ENCODE data around the gene DOCK3. TPM values are rescaled to one million over a fixed set of nuclear protein-coding genes. Genes with fewer than 3 reads are reported as not detected.
A peak's percentile ranks its signal among the peaks of the same experiment; 100 is the strongest.
"Not testable (repeated sequence)": the region's sequence is repeated elsewhere in the genome, so short reads cannot be mapped to it uniquely, and the experiment has no call there.

DOCK3 gene
- polyA plus RNA-seq, 1 donor from 2014 or later = not detected

DNA sequence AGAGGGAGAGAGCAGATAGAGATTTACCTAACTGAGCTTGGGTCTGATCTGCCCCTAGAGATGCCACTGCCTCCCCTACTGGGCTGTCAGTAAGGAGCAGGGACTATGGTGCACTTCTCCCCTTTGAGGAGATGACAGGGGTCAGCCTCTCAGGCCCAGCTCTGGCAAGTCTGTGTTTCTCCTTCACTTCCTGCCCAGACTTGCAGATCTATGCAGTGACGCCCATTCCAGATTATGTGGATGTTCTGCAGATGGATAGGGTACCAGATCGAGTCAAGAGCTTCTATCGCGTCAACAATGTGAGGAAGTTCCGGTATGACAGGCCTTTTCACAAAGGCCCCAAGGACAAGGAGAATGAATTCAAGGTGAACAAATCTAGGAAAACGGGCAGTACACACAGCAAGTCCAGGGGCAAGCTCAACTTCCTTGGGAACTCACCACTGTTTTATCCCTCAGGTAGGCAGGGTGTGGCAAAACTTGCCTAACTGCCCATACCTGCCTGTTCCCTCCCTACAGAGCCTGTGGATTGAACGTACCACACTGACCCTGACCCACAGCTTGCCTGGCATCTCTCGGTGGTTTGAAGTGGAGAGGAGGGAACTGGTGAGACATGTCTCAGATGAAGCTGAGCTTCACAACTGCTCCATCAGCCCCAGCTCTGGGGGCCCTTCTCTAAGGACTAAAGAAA lies 681.3 kb downstream of the DOCK3 start:
- H3K27me3 Mint-ChIP-seq = peaks cover 5% of the 10 kb centered on the region
- H3K27ac Mint-ChIP-seq = no peak overlapping the region
- H3K36me3 Mint-ChIP-seq = peaks cover 2% of the 10 kb centered on the region
- H3K4me3 Mint-ChIP-seq = no peak overlapping the region
- no peaks in the 10 kb centered on the region for H3K4me1 Mint-ChIP-seq
- no peaks in the 10 kb centered on the region for H3K9me3 Mint-ChIP-seq

DNA sequence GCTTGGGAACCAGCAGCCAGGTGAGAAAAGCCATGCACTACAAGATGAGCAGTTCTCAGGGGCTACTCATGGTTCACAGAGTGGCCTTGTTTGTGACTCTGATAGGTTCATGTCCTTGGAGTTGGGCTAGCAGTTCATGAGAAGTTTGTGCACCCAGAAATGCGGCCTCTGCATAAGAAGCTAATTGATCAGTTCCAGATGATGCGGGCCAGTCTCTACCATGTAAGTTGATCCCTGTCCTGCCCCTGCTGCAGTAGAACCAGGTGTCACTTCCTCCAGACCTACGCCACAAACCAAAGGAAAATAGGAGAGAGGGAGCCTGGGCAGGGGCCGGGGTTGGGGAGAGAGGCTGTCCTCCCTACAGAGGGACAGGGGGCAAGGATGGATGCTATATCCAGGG lies 683.1 kb downstream of the DOCK3 start:
- Mint-ChIP-seq H3K4me3 (no peak overlapping the region), H3K4me1 (no peaks in the 10 kb centered on the region), H3K27ac (no peak overlapping the region), H3K27me3 (no peaks in the 10 kb centered on the region), H3K9me3 (no peaks in the 10 kb centered on the region), H3K36me3 (peaks cover 2% of the 10 kb centered on the region)

GRCh38 chr3:51358981-51359380 lies 684.3 kb downstream of the DOCK3 start:
- Mint-ChIP-seq H3K4me1 (no peaks in the 10 kb centered on the region), H3K27me3 (no peaks in the 10 kb centered on the region), H3K4me3 (no peak overlapping the region), H3K27ac (no peak overlapping the region), H3K9me3 (no peaks in the 10 kb centered on the region), H3K36me3 (peaks cover 2% of the 10 kb centered on the region)

- no peaks in the 10 kb centered on the region for H3K9me3 Mint-ChIP-seq
- H3K36me3 Mint-ChIP-seq = peaks cover 2% of the 10 kb centered on the region
- no peaks in the 10 kb centered on the region for H3K4me1 Mint-ChIP-seq
- no peak overlapping the region for H3K27ac Mint-ChIP-seq
- H3K27me3 Mint-ChIP-seq = peaks cover 2% of the 10 kb centered on the region
- H3K4me3 Mint-ChIP-seq = no peak overlapping the region
Observed at GRCh38 chr3:51360806-51361205, 686.1 kb downstream of the DOCK3 start.

GRCh38 chr3:51361746-51362145 lies 687.0 kb downstream of the DOCK3 start:
- no peaks in the 10 kb centered on the region for H3K4me1 Mint-ChIP-seq
- no peak overlapping the region for H3K4me3 Mint-ChIP-seq
- peaks cover 5% of the 10 kb centered on the region for H3K27me3 Mint-ChIP-seq
- H3K36me3 Mint-ChIP-seq = peaks cover 2% of the 10 kb centered on the region
- H3K27ac Mint-ChIP-seq = no peak overlapping the region
- no peaks in the 10 kb centered on the region for H3K9me3 Mint-ChIP-seq

DNA sequence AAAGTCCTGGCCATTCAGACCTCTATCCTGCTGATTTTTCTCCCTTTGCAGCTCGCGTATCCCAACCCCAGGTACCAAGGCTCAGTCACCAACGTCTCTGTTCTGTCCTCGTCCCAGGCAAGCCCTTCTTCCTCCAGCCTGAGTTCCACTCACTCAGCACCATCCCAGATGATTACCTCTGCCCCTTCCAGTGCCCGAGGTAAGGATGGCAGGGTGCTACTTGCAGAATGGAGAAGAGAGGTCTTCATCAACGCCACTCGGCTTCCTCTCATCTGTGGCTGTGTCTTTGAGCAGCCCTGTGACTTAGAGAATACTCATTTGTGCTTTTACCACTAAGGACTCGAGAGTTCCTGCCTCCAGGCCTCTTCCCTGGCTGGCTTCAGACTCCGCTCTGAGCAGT lies 687.7 kb downstream of the DOCK3 start:
- Mint-ChIP-seq H3K36me3 (peaks cover 2% of the 10 kb centered on the region), H3K27ac (no peak overlapping the region), H3K9me3 (no peaks in the 10 kb centered on the region), H3K27me3 (peaks cover 12% of the 10 kb centered on the region), H3K4me1 (no peaks in the 10 kb centered on the region), H3K4me3 (no peak overlapping the region)

DNA sequence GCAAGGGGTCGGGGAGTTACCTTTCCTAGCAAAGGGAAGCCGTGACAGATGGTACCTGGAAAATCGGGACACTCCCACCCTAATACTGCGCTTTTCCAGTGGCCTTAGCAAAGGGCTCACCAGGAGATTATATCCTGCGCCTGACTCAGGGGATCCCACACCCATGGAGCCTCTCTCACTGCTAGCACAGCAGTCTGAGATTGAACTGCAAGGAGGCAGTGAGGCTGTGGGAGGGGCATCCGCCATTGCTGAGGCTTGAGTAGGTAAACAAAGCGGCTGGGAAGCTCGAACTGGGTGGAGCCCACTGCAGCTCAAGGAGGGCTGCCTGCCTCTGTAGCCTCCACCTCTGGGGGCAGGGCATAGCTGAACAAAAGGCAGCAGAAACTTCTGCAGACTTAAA lies 693.5 kb downstream of the DOCK3 start:
- not testable (repeated sequence) for H3K36me3 Mint-ChIP-seq, H3K9me3 Mint-ChIP-seq, H3K27ac Mint-ChIP-seq, H3K4me3 Mint-ChIP-seq, H3K4me1 Mint-ChIP-seq
- H3K27me3 Mint-ChIP-seq = peaks cover 18% of the 10 kb centered on the region

DNA sequence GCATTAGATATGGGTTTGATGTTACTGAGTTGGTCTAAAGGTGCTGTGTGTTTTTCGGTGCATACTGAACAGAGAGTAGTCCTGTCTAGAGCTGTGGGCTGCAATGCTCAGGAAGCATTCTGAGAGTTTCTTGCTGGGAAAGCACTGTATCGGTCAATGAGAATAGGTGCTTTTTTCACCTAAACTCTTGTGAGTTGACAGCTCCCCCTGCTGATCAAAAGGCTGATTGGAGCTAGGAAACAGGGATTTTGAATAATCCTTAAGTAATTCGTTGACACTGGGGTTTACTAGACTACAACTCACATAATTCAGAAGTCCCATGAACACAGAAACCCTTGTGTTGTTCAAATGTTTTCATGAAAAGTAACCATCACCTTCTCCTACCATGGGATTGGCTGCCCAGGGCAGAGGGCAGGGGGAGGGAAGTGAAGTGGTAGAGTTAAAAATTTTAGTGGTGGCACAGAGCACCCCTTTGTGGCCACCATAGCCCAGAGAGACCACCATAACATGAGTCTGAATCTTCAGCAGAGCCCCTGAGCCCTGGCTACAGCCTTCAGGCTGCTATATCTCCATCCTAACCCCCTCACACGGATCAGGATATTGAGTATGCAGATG lies 697.3 kb downstream of the DOCK3 start:
- H3K27me3 Mint-ChIP-seq = peaks cover 12% of the 10 kb centered on the region
- no peak overlapping the region for H3K4me3 Mint-ChIP-seq
- no peak overlapping the region for H3K27ac Mint-ChIP-seq
- H3K4me1 Mint-ChIP-seq = no peaks in the 10 kb centered on the region
- H3K9me3 Mint-ChIP-seq = no peaks in the 10 kb centered on the region
- no peaks in the 10 kb centered on the region for H3K36me3 Mint-ChIP-seq

DNA sequence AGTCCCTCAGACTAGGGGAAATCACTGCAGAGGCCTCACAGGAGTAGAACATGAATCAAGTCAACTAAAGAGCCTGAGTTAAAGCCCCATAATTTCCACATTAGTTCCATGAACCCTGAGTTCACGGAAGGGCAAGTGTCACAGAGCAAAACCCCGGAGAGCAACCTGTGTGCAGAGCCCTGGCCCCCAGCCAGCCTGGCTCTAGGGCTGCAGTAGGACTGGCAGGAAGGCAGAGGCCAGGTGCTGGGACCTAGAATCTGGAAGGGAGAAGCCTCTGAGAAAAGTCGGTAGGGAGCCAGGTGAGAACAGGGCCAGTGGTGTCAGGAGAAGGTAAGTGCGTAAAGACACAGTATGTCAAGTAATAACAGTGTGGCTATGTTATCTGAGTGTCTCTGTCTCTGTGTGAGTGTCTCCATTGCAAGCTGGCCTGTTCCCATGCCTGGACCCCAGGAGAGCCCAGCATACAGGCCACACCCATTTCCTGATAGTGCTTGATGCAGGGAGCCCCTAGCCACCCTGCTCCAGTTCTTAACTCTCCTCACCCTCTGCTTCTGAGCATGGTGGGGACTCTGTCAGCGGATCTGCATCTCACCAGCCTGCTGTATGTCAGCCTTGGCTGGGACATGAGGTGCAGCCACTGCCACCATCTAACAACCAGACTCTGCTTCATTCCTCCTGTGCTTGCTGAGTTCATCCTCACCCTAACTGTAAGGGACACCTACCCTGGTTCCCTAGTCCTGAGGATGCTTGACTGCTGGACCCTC lies 699.1 kb downstream of the DOCK3 start:
- H3K4me3 Mint-ChIP-seq = no peak overlapping the region
- no peak overlapping the region for H3K27ac Mint-ChIP-seq
- H3K27me3 Mint-ChIP-seq = peaks cover 5% of the 10 kb centered on the region

GRCh38 chr3:51374456-51374855 lies 699.7 kb downstream of the DOCK3 start:
- Mint-ChIP-seq H3K27ac (no peak overlapping the region), H3K36me3 (peaks cover 1% of the 10 kb centered on the region), H3K4me3 (peak overlapping the region in 1 of 4 donors; percentile 35), H3K27me3 (peaks cover 4% of the 10 kb centered on the region), H3K4me1 (peaks cover 0 to 2% (median 0%) of the 10 kb centered on the region in 3 donors), H3K9me3 (no peaks in the 10 kb centered on the region)

More for the DNA sequence above, 699.1 kb downstream of the DOCK3 start:
- H3K4me1 Mint-ChIP-seq = no peaks in the 10 kb centered on the region
- H3K36me3 Mint-ChIP-seq = no peaks in the 10 kb centered on the region
- no peaks in the 10 kb centered on the region for H3K9me3 Mint-ChIP-seq

DNA sequence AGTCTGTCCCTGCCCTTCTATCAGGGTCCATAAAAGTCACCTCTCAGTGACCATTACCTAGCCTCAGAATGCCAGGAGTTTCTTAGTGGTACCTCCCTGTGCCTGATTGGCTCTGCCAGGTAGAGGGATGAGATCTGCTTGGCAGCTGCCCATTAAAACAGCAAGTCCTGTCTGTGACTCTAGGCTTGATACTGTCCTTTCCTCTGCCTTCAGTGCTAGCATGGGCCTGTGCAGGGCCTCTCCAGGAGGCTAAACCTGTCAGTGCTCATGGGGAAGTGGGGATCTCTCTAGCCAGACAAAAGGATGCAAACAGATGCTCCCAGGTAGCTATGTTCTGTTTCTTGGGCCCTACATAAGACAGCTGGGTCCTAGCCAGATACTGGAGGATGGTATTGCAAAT lies 700.4 kb downstream of the DOCK3 start:
- H3K9me3 Mint-ChIP-seq = no peaks in the 10 kb centered on the region
- peaks cover 2% of the 10 kb centered on the region for H3K27me3 Mint-ChIP-seq
- H3K4me3 Mint-ChIP-seq = no peak overlapping the region
- H3K36me3 Mint-ChIP-seq = peaks cover 1% of the 10 kb centered on the region
- no peak overlapping the region for H3K27ac Mint-ChIP-seq
- H3K4me1 Mint-ChIP-seq = peaks cover 0 to 2% (median 0%) of the 10 kb centered on the region in 3 donors

- Mint-ChIP-seq H3K27ac (no peak overlapping the region), H3K4me1 (peaks cover 0 to 2% (median 0%) of the 10 kb centered on the region in 3 donors), H3K27me3 (peaks cover 2% of the 10 kb centered on the region), H3K4me3 (no peak overlapping the region), H3K9me3 (no peaks in the 10 kb centered on the region), H3K36me3 (peaks cover 1% of the 10 kb centered on the region)
Observed at GRCh38 chr3:51375571-51375970, 700.8 kb downstream of the DOCK3 start.

DNA sequence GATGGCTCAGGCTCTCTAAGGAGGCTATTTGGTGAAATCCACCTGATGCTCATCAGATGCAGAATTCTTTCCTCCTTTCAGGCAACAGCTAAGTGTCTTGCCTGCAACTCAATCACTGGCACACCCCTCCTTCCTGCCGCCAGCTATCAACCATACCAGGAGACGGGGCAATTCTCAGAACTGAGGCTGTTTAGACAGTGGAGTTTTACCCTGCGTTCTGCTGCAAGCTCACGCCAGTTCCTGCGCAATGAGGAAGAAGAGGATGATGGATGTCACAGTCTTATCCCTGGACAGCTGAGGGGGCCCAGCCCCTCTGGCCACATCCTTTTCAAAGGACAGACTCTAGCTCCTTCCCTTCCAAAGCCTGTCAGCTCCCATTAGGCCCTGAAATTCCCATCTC lies 703.3 kb downstream of the DOCK3 start:
- Mint-ChIP-seq H3K27ac (peak overlapping the region in 1 of 3 donors; percentile 53), H3K27me3 (peaks cover 2% of the 10 kb centered on the region), H3K9me3 (no peaks in the 10 kb centered on the region), H3K4me1 (peaks cover 0 to 2% (median 0%) of the 10 kb centered on the region in 3 donors), H3K4me3 (peak overlapping the region in 1 of 4 donors; percentile 1), H3K36me3 (peaks cover 1% of the 10 kb centered on the region)

- H3K36me3 Mint-ChIP-seq = peaks cover 1% of the 10 kb centered on the region
- H3K4me3 Mint-ChIP-seq = no peak overlapping the region
- no peaks in the 10 kb centered on the region for H3K9me3 Mint-ChIP-seq
- H3K27ac Mint-ChIP-seq = no peak overlapping the region
- peaks cover 2% of the 10 kb centered on the region for H3K27me3 Mint-ChIP-seq
- H3K4me1 Mint-ChIP-seq = peaks cover under 1 to 2% (median under 1%) of the 10 kb centered on the region in 3 donors
Observed at GRCh38 chr3:51378726-51379125, 704.0 kb downstream of the DOCK3 start.

- peaks cover 1% of the 10 kb centered on the region for H3K36me3 Mint-ChIP-seq
- H3K9me3 Mint-ChIP-seq = no peaks in the 10 kb centered on the region
- no peak overlapping the region for H3K4me3 Mint-ChIP-seq
- peaks cover 2 to 6% (median 5%) of the 10 kb centered on the region in 3 donors for H3K4me1 Mint-ChIP-seq
- H3K27ac Mint-ChIP-seq = no peak overlapping the region
- peaks cover 2% of the 10 kb centered on the region for H3K27me3 Mint-ChIP-seq
Observed at GRCh38 chr3:51379301-51379700, 704.6 kb downstream of the DOCK3 start.

All from IgD-negative memory B cell (primary cell).